Cardiac septum (tissue), 1 donor: ENCODE data around the gene ADAMTS13. TPM values are rescaled to one million over a fixed set of nuclear protein-coding genes. Genes with fewer than 3 reads are reported as not detected.
"Not testable (repeated sequence)": the region's sequence is repeated elsewhere in the genome, so short reads cannot be mapped to it uniquely, and the experiment has no call there.

Experiments
- DNase-seq: peaks from one replicate; pipeline ENCODE4 v3.0.0-alpha.2; 2020; ENCODE audit warnings: low spot score
- intact Hi-C: fragments of 100-400 bp; cut with DNase I; formaldehyde crosslinking; loops from one replicate; pipeline ENCODE4 v1.14.0; 2022
- total RNA-seq: library from RNA; stranded (reverse); fragmentation: NEBNext Ultra II Directional; extraction: Animal tissue kit (Norgen Biotek cat#: 25700); gene quantifications from one replicate; pipeline ENCODE4 v1.2.1, GENCODE V29; 2021
- donor health status: DM: no; HTN: no; CAD: no.

ADAMTS13 gene
- total RNA-seq, 1 donor from 2014 or later, result 3.3 TPM

DNA sequence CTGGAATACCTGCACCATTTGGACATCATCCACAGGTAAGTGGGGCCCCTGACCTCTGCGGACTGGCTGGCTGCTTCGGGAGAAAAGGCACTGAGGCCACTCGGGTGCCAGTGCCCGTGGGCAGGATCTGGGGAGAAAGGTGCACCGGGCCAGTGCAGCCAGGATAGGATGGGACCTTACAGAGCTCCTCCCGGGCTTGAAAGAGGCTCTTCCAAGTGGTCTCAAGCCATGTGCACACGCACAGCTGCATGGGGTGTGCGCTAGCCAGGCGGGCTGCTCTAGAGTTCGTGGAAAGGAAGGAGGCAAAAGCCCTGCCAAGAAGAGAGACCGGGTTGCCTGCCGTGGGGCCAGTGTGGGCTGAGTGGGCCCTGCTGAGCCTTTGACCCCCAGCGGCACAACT lies 32.6 kb upstream of the ADAMTS13 start:
- DNase-seq, result no peak
- intact Hi-C loops, result no loop called here

DNA sequence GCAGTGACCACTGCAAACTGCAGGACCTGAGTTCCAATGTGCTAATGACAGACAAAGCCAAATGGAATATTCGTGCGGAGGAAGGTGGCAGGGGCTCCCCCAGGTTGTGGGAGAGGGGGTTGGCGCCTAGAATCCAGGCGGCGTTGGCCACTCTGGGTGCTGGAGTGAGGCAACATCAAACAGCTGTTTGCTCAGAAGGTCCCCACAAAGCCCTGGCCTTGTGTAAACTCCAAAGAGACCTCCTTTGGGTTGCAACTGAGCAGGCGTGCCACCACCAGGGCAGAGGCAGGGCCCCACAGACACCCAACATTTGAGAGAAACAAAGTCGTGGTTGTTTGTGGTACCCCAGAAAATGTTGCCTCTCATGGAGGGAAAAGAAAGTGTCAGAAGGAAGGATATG lies 31.5 kb upstream of the ADAMTS13 start:
- intact Hi-C loops, result no loop called here
- DNase-seq, result no peak

DNA sequence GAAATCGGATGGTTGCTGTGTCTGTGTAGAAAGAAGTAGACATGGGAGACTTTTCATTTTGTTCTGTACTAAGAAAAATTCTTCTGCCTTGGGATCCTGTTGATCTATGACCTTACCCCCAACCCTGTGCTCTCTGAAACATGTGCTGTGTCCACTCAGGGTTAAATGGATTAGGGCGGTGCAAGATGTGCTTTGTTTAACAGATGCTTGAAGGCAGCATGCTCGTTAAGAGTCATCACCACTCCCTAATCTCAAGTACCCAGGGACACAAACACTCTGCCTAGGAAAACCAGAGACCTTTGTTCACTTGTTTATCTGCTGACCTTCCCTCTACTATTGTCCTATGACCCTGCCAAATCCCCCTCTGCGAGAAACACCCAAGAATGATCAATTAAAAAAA lies 30.7 kb upstream of the ADAMTS13 start:
- DNase-seq, intact Hi-C loops: not testable (repeated sequence)

GRCh38 chr9:133392308-133392707 lies 29.9 kb upstream of the ADAMTS13 start:
- intact Hi-C loops, DNase-seq: not testable (repeated sequence)

DNA sequence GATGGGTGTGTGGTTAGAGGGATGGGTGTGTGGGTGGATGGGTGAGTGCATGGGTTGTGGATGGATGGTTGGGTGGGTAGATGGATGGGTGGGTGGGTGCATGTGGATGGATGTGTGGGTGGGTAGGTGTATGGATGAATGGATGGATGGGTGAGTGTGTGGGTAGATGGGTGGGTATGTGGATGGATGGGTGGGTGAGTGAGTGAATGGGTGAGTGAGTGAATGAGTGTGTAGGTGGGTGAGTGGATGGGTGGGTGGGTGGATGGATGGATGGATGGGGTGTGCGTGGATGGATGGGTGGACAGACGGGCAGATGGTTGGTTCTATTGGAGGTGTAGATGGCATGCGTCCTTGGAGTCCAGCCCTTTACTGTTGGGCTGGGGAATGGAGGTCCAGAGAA lies 28.8 kb upstream of the ADAMTS13 start:
- intact Hi-C loops, result no loop called here
- no peak for DNase-seq

DNA sequence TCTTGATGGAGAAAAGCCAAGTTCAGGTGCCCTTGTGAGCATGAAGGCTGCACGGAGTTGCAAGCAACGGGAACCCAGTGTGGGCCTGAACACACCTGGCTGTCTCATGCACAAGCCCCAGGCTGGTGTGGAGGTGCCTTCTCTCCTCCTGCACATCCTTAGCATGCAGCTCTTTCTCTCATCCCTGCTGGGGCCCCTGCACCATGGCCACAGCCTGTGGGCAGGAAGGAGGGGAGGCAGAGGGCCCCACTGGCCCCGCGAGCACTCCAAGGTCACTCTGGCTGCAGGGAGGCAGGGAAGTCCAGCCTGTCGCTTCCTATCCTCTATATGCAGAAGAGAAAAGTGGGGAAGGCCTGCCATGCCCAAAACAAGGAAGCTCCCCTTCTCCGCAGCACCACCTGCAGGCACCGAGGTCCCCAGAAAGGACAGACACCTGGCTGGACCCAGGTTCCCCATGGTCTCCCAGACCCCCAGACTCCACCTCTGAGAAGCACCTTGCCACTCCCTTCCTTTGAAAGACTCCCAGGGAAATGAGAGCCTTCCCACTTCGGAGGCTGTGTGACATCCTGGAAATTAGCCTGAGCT lies 27.4 kb upstream of the ADAMTS13 start:
- intact Hi-C loops, result no loop called here
- no peak for DNase-seq

DNA sequence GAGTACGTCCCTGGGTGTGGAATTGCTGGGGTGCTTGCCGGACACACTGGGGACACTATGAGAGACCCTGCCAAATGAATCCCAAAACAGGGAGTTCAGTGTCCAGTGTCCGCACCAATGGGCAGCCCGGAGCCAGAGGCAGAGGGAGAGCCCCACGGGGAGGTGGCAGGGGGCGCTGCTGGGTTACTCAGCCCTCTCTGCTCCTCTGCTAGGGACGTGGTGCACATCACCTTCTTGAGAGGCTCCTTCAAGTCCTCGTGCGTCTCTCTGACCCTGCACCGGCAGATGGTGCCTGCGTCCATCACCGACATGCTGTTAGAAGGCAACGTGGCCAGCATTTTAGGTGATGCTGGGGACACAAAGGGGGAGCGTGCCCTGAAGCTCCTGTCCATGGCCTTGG lies 25.2 kb upstream of the ADAMTS13 start:
- DNase-seq, result no peak

DNA sequence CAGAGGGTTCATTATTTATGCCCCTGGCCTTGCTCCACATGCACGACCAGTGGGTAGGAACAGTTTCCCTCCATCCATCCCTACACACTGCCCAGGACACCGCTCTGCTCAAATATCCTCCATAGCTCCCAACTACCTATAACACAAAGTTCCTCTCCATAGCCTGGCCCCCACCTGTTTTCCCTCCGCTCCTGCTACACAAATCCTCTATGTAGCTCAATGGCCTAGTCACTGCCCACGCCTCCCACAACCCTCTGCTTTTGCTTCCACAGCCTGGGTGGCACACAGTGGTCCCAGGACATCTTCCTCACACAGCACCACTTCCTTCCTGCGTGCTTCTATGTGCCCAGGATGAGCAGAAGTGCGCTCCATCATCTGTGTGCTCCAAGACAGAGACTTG lies 24.8 kb upstream of the ADAMTS13 start:
- intact Hi-C loops, result no loop called here
- DNase-seq, result no peak

More for the DNA sequence above, 25.2 kb upstream of the ADAMTS13 start:
- intact Hi-C loops, result no loop called here

GRCh38 chr9:133397895-133398294 lies 24.3 kb upstream of the ADAMTS13 start:
- intact Hi-C loops, result no loop called here
- DNase-seq, result no peak

DNA sequence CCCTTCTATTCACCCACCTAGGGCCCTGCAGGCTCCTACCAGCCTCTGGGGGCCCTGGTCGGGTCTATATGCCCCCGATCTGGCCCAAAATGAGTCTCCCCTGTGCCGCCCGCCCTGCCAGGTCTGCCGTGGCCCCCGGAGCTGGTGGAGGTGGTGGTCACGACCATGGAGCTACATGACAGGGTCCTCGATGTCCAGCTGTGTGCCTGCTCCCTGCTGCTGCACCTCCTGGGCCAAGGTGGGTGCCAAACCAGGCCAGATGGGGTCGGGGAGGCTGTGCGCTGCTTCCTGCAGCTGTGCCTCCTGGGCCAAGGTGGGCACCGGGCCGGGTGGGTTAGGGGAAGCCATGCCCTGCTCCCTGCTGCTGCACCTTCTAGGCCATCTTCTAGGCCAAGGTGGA lies 21.9 kb upstream of the ADAMTS13 start:
- no peak for DNase-seq
- intact Hi-C loops, result loop anchor here (10.0 kb wide), 1 partner anchor 325 kb away; no protein-coding TSS in a partner anchor

GRCh38 chr9:133401588-133401987 lies 20.6 kb upstream of the ADAMTS13 start:
- intact Hi-C loops, result loop anchor here (10.0 kb wide), 1 partner anchor 323 kb away; no protein-coding TSS in a partner anchor
- DNase-seq, result no peak

GRCh38 chr9:133402689-133403088 lies 19.5 kb upstream of the ADAMTS13 start:
- no peak for DNase-seq
- intact Hi-C loops, result loop anchor here (10.0 kb wide), 1 partner anchor 322 kb away; no protein-coding TSS in a partner anchor

DNA sequence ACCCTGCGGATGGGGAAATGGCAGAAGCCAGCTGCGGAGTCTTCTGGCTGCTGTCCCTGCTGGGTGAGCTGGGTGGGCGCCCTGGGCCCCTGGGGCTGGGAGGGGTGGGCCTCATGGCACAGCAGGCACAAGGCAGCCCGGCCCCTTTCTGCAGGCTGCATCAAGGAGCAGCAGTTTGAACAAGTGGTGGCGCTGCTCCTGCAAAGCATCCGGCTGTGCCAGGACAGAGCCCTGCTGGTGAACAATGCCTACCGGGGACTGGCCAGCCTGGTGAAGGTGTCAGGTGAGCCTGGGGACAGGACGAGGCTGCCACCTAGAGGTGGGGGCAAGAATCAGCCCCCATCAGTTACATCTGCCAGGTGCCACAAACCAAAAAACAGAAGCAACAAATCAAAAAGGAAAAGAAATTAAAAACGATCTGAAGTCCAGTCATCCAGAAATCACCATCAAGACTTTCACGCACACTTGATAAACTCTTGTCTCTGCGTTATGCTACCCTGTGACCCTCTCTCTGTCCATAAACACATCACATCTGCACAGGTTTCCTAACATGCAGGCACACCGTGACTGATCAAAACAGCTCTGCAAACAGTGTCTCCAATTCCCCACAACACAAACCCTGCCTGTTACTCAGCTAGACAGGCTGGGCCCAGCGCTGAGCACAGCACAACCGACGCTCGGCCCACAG lies 18.3 kb upstream of the ADAMTS13 start:
- no peak for DNase-seq
- intact Hi-C loops, result loop anchor here (10.0 kb wide), 1 partner anchor 321 kb away; no protein-coding TSS in a partner anchor

DNA sequence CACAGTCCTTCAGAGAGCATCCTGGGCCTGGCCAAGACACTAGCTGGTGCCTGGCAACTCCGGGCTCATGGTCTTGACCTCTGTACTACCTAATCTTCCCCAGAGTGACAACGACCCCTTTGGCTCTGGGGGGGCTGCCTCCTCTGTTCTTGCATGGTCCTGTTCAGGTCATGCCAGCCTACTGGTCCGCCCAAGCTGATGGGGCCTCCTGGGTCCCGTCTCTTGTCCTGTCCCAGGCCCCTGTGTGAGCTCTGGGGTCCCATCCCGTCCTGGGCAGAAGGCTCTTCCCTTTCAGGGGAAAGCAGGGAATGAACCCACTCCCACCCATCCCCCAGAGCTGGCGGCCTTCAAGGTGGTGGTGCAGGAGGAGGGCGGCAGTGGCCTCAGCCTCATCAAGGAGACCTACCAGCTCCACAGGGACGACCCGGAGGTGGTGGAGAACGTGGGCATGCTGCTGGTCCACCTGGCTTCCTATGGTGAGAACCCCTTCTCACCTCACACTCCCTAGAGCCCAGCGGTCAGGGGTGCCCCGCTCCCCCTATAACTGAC lies 17.6 kb upstream of the ADAMTS13 start:
- DNase-seq, result no peak
- intact Hi-C loops, result loop anchor here (10.0 kb wide), 1 partner anchor 320 kb away; no protein-coding TSS in a partner anchor

- DNase-seq, result no peak
- intact Hi-C loops, result loop anchor here (1.0 to 10.0 kb wide), 2 partner anchors 81 to 319 kb away; no protein-coding TSS in a partner anchor
These were observed 16.4 kb upstream of the ADAMTS13 start for GRCh38 chr9:133405508-133406438.

DNA sequence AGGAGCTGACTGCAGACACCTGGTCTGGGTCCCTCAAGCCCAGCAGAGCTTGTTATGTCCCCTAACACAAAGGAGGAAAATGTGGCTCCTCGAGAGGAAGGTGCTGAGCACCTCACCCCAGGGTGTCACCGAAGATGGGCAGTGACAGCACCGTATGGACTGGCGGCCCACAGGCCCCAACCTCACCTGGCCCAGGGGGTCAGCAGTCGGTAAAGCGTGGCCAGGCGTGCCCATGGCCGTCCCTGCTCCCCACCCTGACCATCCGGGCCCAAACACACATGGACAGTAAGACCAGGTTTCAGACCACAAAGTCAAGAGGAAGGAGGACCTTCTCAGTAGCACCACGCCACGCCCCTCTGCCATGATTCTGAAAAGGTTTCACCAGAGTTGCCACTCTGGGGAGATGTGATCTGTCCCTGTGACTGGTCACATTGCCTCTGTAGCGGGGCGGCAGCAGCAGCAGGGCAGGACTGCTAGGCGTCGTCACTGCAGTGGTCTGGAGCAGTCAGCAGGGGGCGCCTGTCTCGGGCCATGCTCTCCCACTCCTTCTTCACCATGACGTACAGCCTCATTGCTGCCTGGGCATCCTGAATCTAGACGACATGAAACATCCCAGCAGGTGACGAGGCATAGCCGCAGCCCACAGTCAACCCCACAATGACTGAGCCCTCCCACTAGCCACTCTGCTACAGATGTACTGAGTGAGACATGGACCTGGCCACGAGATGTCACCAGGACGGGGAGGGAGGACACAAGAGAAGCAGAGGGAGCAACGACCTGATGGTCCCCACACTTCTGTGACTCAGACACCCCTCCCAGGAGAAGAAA lies 15.5 kb upstream of the ADAMTS13 start:
- peak; percentile 87 for DNase-seq
- intact Hi-C loops, result loop anchor here (1.0 to 10.0 kb wide), 2 partner anchors 80 to 318 kb away; no protein-coding TSS in a partner anchor

- intact Hi-C loops, result loop anchor here (10.0 kb wide), 1 partner anchor 317 kb away; no protein-coding TSS in a partner anchor
These were observed 14.1 kb upstream of the ADAMTS13 start for GRCh38 chr9:133408042-133408441.

GRCh38 chr9:133415170-133415569 lies 7.0 kb upstream of the ADAMTS13 start:
- intact Hi-C loops, result loop anchor here (5.0 kb wide), 3 partner anchors 42 to 78 kb away; partner anchors contain the start of genes CACFD1 and SURF6
- DNase-seq, result no peak

More at GRCh38 chr9:133408042-133408441, 14.1 kb upstream of the ADAMTS13 start:
- no peak for DNase-seq
